HFF-Myc (cell line): ENCODE measurements around the gene RAB13.

Source experiments
- DNase-seq: peaks from one replicate; pipeline ENCODE4 v3.0.0-alpha.2; 2011; ENCODE audit warnings: low read depth; ENCODE audit errors: extremely low read depth
- H3K4me3 ChIP-seq: replicated peaks from 2 replicates; pipeline ENCODE4 v1.5.1; 2011; ENCODE audit warnings: low read depth, mild to moderate bottlenecking, control low read depth, low read length
- CTCF ChIP-seq: IDR thresholded peaks from 2 replicates; pipeline ENCODE4 v1.5.1; 2012; ENCODE audit warnings: mild to moderate bottlenecking, low read depth, low read length, control low read depth; ENCODE audit errors: missing control alignments

Gene RAB13

GRCh38 chr1:153945795-153946621, 40.1 kb downstream of the RAB13 start:
- no peak for TF ChIP-seq CTCF
- peak overlapping the region; percentile 83 for H3K4me3 ChIP-seq
- no peak for DNase-seq

- no peak for TF ChIP-seq CTCF
- DNase-seq = no peak
- peak overlapping the region; percentile 83 for H3K4me3 ChIP-seq
These were observed 40.9 kb downstream of the RAB13 start for GRCh38 chr1:153945131-153945794.

- no peak for DNase-seq
- H3K4me3 ChIP-seq = peak overlapping the region; percentile 83
- no peak for TF ChIP-seq CTCF
These were observed 41.4 kb downstream of the RAB13 start for GRCh38 chr1:153944827-153945117.

GRCh38 chr1:153944005-153944826, 41.9 kb downstream of the RAB13 start:
- no peak for TF ChIP-seq CTCF
- no peak overlapping the region for H3K4me3 ChIP-seq
- DNase-seq = no peak

- H3K4me3 ChIP-seq = no peak overlapping the region
- DNase-seq = no peak
- no peak for TF ChIP-seq CTCF
These were observed 43.2 kb downstream of the RAB13 start for GRCh38 chr1:153942766-153943549.
